Upper lobe of right lung (tissue), 1 donor: Measurements from ENCODE around the gene PPP1R1C. TPM values are rescaled to one million over a fixed set of nuclear protein-coding genes. Genes with fewer than 3 reads are reported as not detected.

ENCODE experiments used
- ATAC-seq: fragments of 200-7000 bp; cut with Tn5 transposase; one replicate; pipeline ENCODE4 v1.9.1; 2020; ENCODE audit warnings: mild to moderate bottlenecking, moderate library complexity
- DNase-seq: peaks from one replicate; pipeline ENCODE4 v3.0.0-alpha.2; 2020
- H3K27ac ChIP-seq: fragments of 200-600 bp; one replicate; pipeline ENCODE4 v1.8.0; 2022
- H3K27me3 ChIP-seq: fragments of 200-600 bp; one replicate; pipeline ENCODE4 v1.8.0; 2022; ENCODE audit warnings: mild to moderate bottlenecking
- H3K36me3 ChIP-seq: fragments of 200-600 bp; one replicate; pipeline ENCODE4 v1.8.0; 2022
- H3K4me1 ChIP-seq: fragments of 200-600 bp; one replicate; pipeline ENCODE4 v1.8.0; 2022
- H3K4me3 ChIP-seq: fragments of 200-600 bp; one replicate; pipeline ENCODE4 v1.8.0; 2022; ENCODE audit warnings: mild to moderate bottlenecking
- H3K9me3 ChIP-seq: fragments of 200-600 bp; one replicate; pipeline ENCODE4 v1.8.0; 2022
- CTCF ChIP-seq: fragments of 200-600 bp; IDR thresholded peaks from one replicate; pipeline ENCODE4 v1.8.0; 2022; ENCODE audit warnings: antibody characterized with exemption
- intact Hi-C: fragments of 100-400 bp; cut with DNase I; formaldehyde crosslinking; loops from one replicate; pipeline ENCODE4 v1.11.0; 2022
- total RNA-seq: library from RNA; stranded (reverse); fragmentation: NEBNext Ultra II Directional; extraction: Animal tissue kit (Norgen Biotek cat#: 25700); gene quantifications from one replicate; pipeline ENCODE4 v1.2.1, GENCODE V29; 2021
- donor health status: DM: no; HTN: yes; CAD: no; lungs with severe emphysema.

PPP1R1C gene
- total RNA-seq, 1 donor from 2014 or later: 5.8 TPM

- TF ChIP-seq CTCF: no peak
- Histone ChIP-seq H3K9me3 (no peaks in the 10 kb centered on the region), H3K27ac (no peak overlapping the region), H3K4me1 (no peaks in the 10 kb centered on the region), H3K36me3 (no peaks in the 10 kb centered on the region), H3K27me3 (no peaks in the 10 kb centered on the region), H3K4me3 (no peak overlapping the region)
- DNase-seq (no peak), ATAC-seq (no peak)
- intact Hi-C loops: no loop called here
Observed at GRCh38 chr2:182014284-182014683, 28.6 kb downstream of the PPP1R1C start.

- no peak overlapping the region for H3K27ac ChIP-seq
- no peaks in the 10 kb centered on the region for H3K27me3 ChIP-seq
- DNase-seq (no peak), ATAC-seq (peak; percentile 28)
- no peaks in the 10 kb centered on the region for H3K9me3 ChIP-seq
- TF ChIP-seq CTCF: no peak
- no peaks in the 10 kb centered on the region for H3K4me1 ChIP-seq
- H3K36me3 ChIP-seq: no peaks in the 10 kb centered on the region
- intact Hi-C loops: no loop called here
- no peak overlapping the region for H3K4me3 ChIP-seq
Observed at GRCh38 chr2:182015334-182016109, 29.9 kb downstream of the PPP1R1C start.

- no peak overlapping the region for H3K27ac ChIP-seq
- no peaks in the 10 kb centered on the region for H3K27me3 ChIP-seq
- H3K9me3 ChIP-seq: peaks cover 3% of the 10 kb centered on the region
- intact Hi-C loops: no loop called here
- ATAC-seq (no peak), DNase-seq (no peak)
- H3K4me1 ChIP-seq: no peaks in the 10 kb centered on the region
- no peak for TF ChIP-seq CTCF
- no peaks in the 10 kb centered on the region for H3K36me3 ChIP-seq
- no peak overlapping the region for H3K4me3 ChIP-seq
Observed at GRCh38 chr2:182018218-182018617, 32.6 kb downstream of the PPP1R1C start.

GRCh38 chr2:182019731-182020130 lies 34.1 kb downstream of the PPP1R1C start:
- Histone ChIP-seq H3K27ac (no peak overlapping the region), H3K9me3 (peaks cover 14% of the 10 kb centered on the region), H3K27me3 (no peaks in the 10 kb centered on the region), H3K4me1 (no peaks in the 10 kb centered on the region), H3K4me3 (no peak overlapping the region), H3K36me3 (no peaks in the 10 kb centered on the region)
- no peak for DNase-seq
- intact Hi-C loops: no loop called here
- no peak for TF ChIP-seq CTCF
- no peak for ATAC-seq

GRCh38 chr2:182020286-182021070 lies 34.8 kb downstream of the PPP1R1C start:
- no peak overlapping the region for H3K4me3 ChIP-seq
- H3K27ac ChIP-seq: no peak overlapping the region
- H3K27me3 ChIP-seq: no peaks in the 10 kb centered on the region
- intact Hi-C loops: no loop called here
- TF ChIP-seq CTCF: no peak
- no peaks in the 10 kb centered on the region for H3K36me3 ChIP-seq
- no peaks in the 10 kb centered on the region for H3K4me1 ChIP-seq
- no peak for DNase-seq
- peaks cover 14% of the 10 kb centered on the region for H3K9me3 ChIP-seq
- ATAC-seq: no peak
